ENCODE data around the gene ITGA11. TPM values are rescaled to one million over a fixed set of nuclear protein-coding genes. Genes with fewer than 3 reads are reported as not detected.

The ITGA11 gene
- total and polyA plus RNA-seq, 2 donors from 2014 or later: 3.4 to 11.1 TPM

- Histone ChIP-seq H3K9ac (ENCODE audit: low read length in 3 of 3) (no peak overlapping the region), H3K27ac (ENCODE audit: low read depth in 2 of 2, low read length in 2 of 2) (no peak overlapping the region), H3K9me3 (ENCODE audit: control insufficient read depth in 2 of 3, insufficient read depth in 1 of 3, low read length in 3 of 3) (no peaks in the 10 kb centered on the region), H3K4me1 (ENCODE audit: control insufficient read depth in 2 of 3, insufficient read depth in 2 of 3, low read depth in 1 of 3, low read length in 3 of 3) (peaks cover 3 to 16% (median 12%) of the 10 kb centered on the region in 3 donors), H3K4me3 (ENCODE audit: low read length in 3 of 3) (no peak overlapping the region), H3K36me3 (ENCODE audit: control insufficient read depth in 2 of 3, insufficient read depth in 3 of 3, low read length in 3 of 3) (peaks cover 0 to 5% (median 3%) of the 10 kb centered on the region in 3 donors), H3K27me3 (ENCODE audit: control insufficient read depth, insufficient read depth, low read length) (no peaks in the 10 kb centered on the region)
- no peak for TF ChIP-seq CTCF (IDR thresholded peaks at IDR 0.05; ENCODE audit: borderline replicate concordance, extremely low read depth, insufficient read depth)
- no peak for DNase-seq
- FAIRE-seq: no peak
- intact Hi-C loops (cut with DNase I): no loop called here
Measured at GRCh38 chr15:68283401-68283800, 148.6 kb downstream of the ITGA11 start.

GRCh38 chr15:68281008-68281407, 151.0 kb downstream of the ITGA11 start:
- no peak for FAIRE-seq
- peak overlapping the region in 1 of 3 donors; percentile 95 for H3K4me3 ChIP-seq (ENCODE audit: low read length in 3 of 3)
- no peaks in the 10 kb centered on the region for H3K27me3 ChIP-seq (ENCODE audit: control insufficient read depth, insufficient read depth, low read length)
- H3K36me3 ChIP-seq (ENCODE audit: control insufficient read depth in 2 of 3, insufficient read depth in 3 of 3, low read length in 3 of 3): peaks cover 0 to 5% (median 3%) of the 10 kb centered on the region in 3 donors
- no peaks in the 10 kb centered on the region for H3K9me3 ChIP-seq (ENCODE audit: control insufficient read depth in 2 of 3, insufficient read depth in 1 of 3, low read length in 3 of 3)
- no peak for DNase-seq
- peak overlapping the region in 1 of 3 donors; percentile 30 for H3K9ac ChIP-seq (ENCODE audit: low read length in 3 of 3)
- no peak for TF ChIP-seq CTCF (IDR thresholded peaks at IDR 0.05; ENCODE audit: borderline replicate concordance, extremely low read depth, insufficient read depth)
- H3K4me1 ChIP-seq (ENCODE audit: control insufficient read depth in 2 of 3, insufficient read depth in 2 of 3, low read depth in 1 of 3, low read length in 3 of 3): peaks cover 7 to 20% (median 16%) of the 10 kb centered on the region in 3 donors
- intact Hi-C loops (cut with DNase I): no loop called here
- no peak overlapping the region for H3K27ac ChIP-seq (ENCODE audit: low read depth in 2 of 2, low read length in 2 of 2)

- Histone ChIP-seq H3K9ac (ENCODE audit: low read length in 3 of 3) (peak overlapping the region in 2 of 3 donors; percentile 91 to 97), H3K9me3 (ENCODE audit: control insufficient read depth in 2 of 3, insufficient read depth in 1 of 3, low read length in 3 of 3) (no peaks in the 10 kb centered on the region), H3K36me3 (ENCODE audit: control insufficient read depth in 2 of 3, insufficient read depth in 3 of 3, low read length in 3 of 3) (peaks cover 0 to 4% (median 3%) of the 10 kb centered on the region in 3 donors), H3K27ac (ENCODE audit: low read depth in 2 of 2, low read length in 2 of 2) (no peak overlapping the region), H3K4me3 (ENCODE audit: low read length in 3 of 3) (peak overlapping the region in 2 of 3 donors; percentile 95 to 97), H3K4me1 (ENCODE audit: control insufficient read depth in 2 of 3, insufficient read depth in 2 of 3, low read depth in 1 of 3, low read length in 3 of 3) (peaks cover 7 to 20% (median 16%) of the 10 kb centered on the region in 3 donors), H3K27me3 (ENCODE audit: control insufficient read depth, insufficient read depth, low read length) (no peaks in the 10 kb centered on the region)
- FAIRE-seq: no peak
- TF ChIP-seq CTCF (IDR thresholded peaks at IDR 0.05; ENCODE audit: borderline replicate concordance, extremely low read depth, insufficient read depth): no peak
- intact Hi-C loops (cut with DNase I): no loop called here
- peak in 1 of 5 donors; percentile 18 for DNase-seq
Measured at GRCh38 chr15:68279779-68280753, 151.9 kb downstream of the ITGA11 start.

Data from kidney (tissue), 14 donors.